Panc1 (cell line): Measurements from ENCODE around the gene COA8. TPM values are rescaled to one million over a fixed set of nuclear protein-coding genes. Genes with fewer than 3 reads are reported as not detected.

ENCODE experiments used
- ATAC-seq: fragments of 200-7000 bp; cut with Tn5 transposase; 2 replicates; pipeline ENCODE4 v1.9.1; 2020; ENCODE audit warnings: mild to moderate bottlenecking, moderate library complexity
- BruUV-seq: library from RNA; stranded (reverse); fragments of 400-500 nt; replicated peaks from 2 replicates; lab custom pipeline; 2021; lab: Mats Ljungman, UMichigan
- CTCF ChIA-PET: fragments of 300-600 bp; sonication (Branson Sonifier 250); formaldehyde crosslinking; loops from one replicate; lab custom pipeline; 2022; ENCODE audit warnings: antibody characterized with exemption; lab: Charles Lee
- POLR2A ChIA-PET: fragments of 300-600 bp; sonication (Branson Sonifier 250); formaldehyde crosslinking; loops from one replicate; lab custom pipeline; 2022; ENCODE audit warnings: antibody characterized with exemption; lab: Charles Lee
- DNase-seq: peaks from one replicate; pipeline ENCODE4 v3.0.0-alpha.2; 2010; ENCODE audit warnings: low read depth, low spot score
- H3K27ac ChIP-seq: 2 replicates; pipeline ENCODE4 v1.5.1; 2011; ENCODE audit warnings: mild to moderate bottlenecking, low read length, inconsistent platforms
- H3K27me3 ChIP-seq: fragments of 200-500 bp; sonication (Bioruptor generic); 2 replicates; pipeline ENCODE4 v1.6.0; 2014; ENCODE audit warnings: low read length, inconsistent platforms; ENCODE audit not compliant: control insufficient read depth, insufficient read depth
- H3K36me3 ChIP-seq: fragments of 200-500 bp; sonication (Bioruptor generic); 2 replicates; pipeline ENCODE4 v1.5.1; 2014; ENCODE audit warnings: inconsistent platforms, mild to moderate bottlenecking, low read length, moderate library complexity; ENCODE audit not compliant: control insufficient read depth, insufficient read depth
- H3K4me1 ChIP-seq: 2 replicates; pipeline ENCODE4 v1.5.1; 2011; ENCODE audit warnings: inconsistent platforms, mild to moderate bottlenecking, low read length, moderate library complexity; ENCODE audit not compliant: control insufficient read depth, insufficient read depth
- H3K4me3 ChIP-seq, 2 experiments: 2 replicates each; pipeline ENCODE4 v1.5.1; 2011 to 2012; ENCODE audit warnings: low read depth in 2 of 2, low read length in 2 of 2, mild to moderate bottlenecking in 2 of 2, inconsistent platforms in 1 of 2, moderate library complexity in 1 of 2
- H3K9me3 ChIP-seq: fragments of 200-500 bp; sonication (Bioruptor generic); 2 replicates; pipeline ENCODE4 v1.5.1; 2014; ENCODE audit warnings: low read depth, mild to moderate bottlenecking, inconsistent platforms, low read length, moderate library complexity; ENCODE audit not compliant: control insufficient read depth, insufficient read depth
- CTCF ChIP-seq: fragments of 450-650 bp; IDR thresholded peaks from 2 replicates; pipeline ENCODE4 v1.5.1; 2017; ENCODE audit warnings: mild to moderate bottlenecking
- POLR2AphosphoS5 ChIP-seq: IDR thresholded peaks from 2 replicates; pipeline ENCODE4 v1.6.1; 2012; ENCODE audit warnings: mild to moderate bottlenecking, low read depth, low read length, moderate library complexity
- SIN3A ChIP-seq: IDR thresholded peaks from 2 replicates; pipeline ENCODE4 v1.6.1; 2012; ENCODE audit warnings: low read depth, mild to moderate bottlenecking, low read length, moderate library complexity, borderline replicate concordance; ENCODE audit not compliant: insufficient read depth
- TCF7L2 ChIP-seq: IDR thresholded peaks from 2 replicates; pipeline ENCODE4 v1.6.1; 2011; ENCODE audit warnings: mild to moderate bottlenecking, low read depth, low read length, inconsistent platforms
- in situ Hi-C: cut with HindIII; loops from 2 replicates; pipeline ENCODE4 v1.10.0; 2016; ENCODE audit warnings: low sequenced_read_pairs, low pct_unique_long_range_greater_than_20kb
- intact Hi-C: fragments of 100-400 bp; cut with micrococcal nuclease; formaldehyde crosslinking; loops from one replicate; pipeline ENCODE4 v1.10.0; 2022; ENCODE audit not compliant: unreplicated experiment
- total RNA-seq: library from RNA; stranded (reverse); gene quantifications from one replicate; pipeline ENCODE4 v1.2.1, GENCODE V29; 2021; ENCODE audit not compliant: unreplicated experiment
- TF ChIP-seq, protein P1 (sequence below), 2 experiments: IDR thresholded peaks; 2 replicates each; pipeline ENCODE4 v1.6.1; 2011 to 2012; ENCODE audit warnings: low read depth in 2 of 2, control low read depth in 1 of 2, low read length in 1 of 2, mild to moderate bottlenecking in 1 of 2, moderate library complexity in 1 of 2; ENCODE audit not compliant: insufficient read depth in 1 of 2

The COA8 gene
- total RNA-seq, 1 experiment from 2014 or later = 42.2 TPM

- intact Hi-C loops = no loop called here
- POLR2A ChIA-PET = interaction anchor here (0.7 to 1.5 kb wide), 2 partner anchors 11 to 16 kb away, joined by 3 to 5 read pairs; no protein-coding TSS in a partner anchor
- no peak for TF ChIP-seq SIN3A
- TF ChIP-seq TCF7L2 = no peak
- TF ChIP-seq CTCF = no peak
- no peak for TF ChIP-seq POLR2AphosphoS5
- TF ChIP-seq, protein P1, sequence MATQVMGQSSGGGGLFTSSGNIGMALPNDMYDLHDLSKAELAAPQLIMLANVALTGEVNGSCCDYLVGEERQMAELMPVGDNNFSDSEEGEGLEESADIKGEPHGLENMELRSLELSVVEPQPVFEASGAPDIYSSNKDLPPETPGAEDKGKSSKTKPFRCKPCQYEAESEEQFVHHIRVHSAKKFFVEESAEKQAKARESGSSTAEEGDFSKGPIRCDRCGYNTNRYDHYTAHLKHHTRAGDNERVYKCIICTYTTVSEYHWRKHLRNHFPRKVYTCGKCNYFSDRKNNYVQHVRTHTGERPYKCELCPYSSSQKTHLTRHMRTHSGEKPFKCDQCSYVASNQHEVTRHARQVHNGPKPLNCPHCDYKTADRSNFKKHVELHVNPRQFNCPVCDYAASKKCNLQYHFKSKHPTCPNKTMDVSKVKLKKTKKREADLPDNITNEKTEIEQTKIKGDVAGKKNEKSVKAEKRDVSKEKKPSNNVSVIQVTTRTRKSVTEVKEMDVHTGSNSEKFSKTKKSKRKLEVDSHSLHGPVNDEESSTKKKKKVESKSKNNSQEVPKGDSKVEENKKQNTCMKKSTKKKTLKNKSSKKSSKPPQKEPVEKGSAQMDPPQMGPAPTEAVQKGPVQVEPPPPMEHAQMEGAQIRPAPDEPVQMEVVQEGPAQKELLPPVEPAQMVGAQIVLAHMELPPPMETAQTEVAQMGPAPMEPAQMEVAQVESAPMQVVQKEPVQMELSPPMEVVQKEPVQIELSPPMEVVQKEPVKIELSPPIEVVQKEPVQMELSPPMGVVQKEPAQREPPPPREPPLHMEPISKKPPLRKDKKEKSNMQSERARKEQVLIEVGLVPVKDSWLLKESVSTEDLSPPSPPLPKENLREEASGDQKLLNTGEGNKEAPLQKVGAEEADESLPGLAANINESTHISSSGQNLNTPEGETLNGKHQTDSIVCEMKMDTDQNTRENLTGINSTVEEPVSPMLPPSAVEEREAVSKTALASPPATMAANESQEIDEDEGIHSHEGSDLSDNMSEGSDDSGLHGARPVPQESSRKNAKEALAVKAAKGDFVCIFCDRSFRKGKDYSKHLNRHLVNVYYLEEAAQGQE (IDR thresholded peaks at IDR 0.05; ENCODE audit: insufficient read depth in 1 of 2, low read depth in 2 of 2, low read length in 1 of 2) = no peak
- in situ Hi-C loops = no loop called here
- peak overlapping the region; percentile 80 for H3K27ac ChIP-seq
- H3K36me3 ChIP-seq = no peaks in the 10 kb centered on the region
- no TSS peak for BruUV-seq
- H3K27me3 ChIP-seq = no peaks in the 10 kb centered on the region
- peaks cover 56% of the 10 kb centered on the region for H3K4me1 ChIP-seq
- DNase-seq = no peak
- H3K4me3 ChIP-seq = no peak overlapping the region
- CTCF ChIA-PET = no interaction called here
- ATAC-seq = no peak
- H3K9me3 ChIP-seq = no peaks in the 10 kb centered on the region
These were observed 21.7 kb upstream of the COA8 start for GRCh38 chr14:103540821-103541708.

DNA sequence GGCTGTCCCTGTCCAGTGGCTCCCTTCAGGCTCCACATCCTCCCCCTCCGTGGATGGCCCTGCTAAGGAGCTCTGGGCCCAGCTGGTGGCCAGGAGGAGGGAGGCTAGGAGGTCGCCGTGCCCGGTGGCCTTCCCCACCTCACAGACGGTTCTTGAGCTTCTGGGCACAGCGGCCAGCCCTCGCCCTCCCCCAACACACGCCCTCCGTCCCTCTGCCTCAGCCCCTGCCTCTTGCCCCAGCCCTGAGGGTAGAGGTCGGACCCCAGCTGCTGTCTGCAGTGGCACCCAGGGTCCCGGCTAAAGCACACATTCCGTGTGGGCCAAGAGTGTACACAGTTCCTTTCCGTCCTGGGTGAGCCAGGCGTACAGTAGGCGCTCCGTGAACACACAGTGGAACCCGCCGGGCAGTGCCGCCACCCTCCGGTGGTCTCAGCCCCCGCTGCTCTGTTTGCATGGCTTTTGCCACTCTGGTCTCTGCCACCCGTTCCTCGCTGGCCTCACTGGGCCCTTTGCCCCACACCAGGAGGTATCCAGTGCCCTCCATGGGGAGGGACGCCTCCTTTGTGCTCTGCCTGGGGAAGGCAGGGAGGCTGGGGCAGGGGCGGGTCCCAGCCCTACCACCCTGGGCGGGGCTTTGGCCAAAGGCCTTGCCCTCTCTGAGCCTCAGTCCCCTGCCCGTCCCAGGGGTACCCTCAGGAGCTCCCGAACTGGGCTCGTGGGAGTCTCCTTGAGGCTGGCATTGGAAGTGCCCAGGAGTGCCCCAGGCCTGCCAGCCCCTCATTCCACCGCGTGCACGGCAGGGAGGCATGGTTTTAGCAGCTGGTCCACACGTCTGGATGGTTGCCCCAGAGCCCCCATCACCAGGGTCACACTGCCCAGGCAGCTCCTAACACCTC lies 20.8 kb upstream of the COA8 start:
- in situ Hi-C loops = no loop called here

More for the DNA sequence above, 20.8 kb upstream of the COA8 start:
- intact Hi-C loops = no loop called here
- DNase-seq (no peak), ATAC-seq (peak; percentile 39)
- ChIA-PET POLR2A (interaction anchor here (0.7 kb wide), 1 partner anchor 15 kb away, joined by 5 read pairs; no protein-coding TSS in a partner anchor), CTCF (interaction anchor here (0.7 kb wide), 1 partner anchor 59 kb away, joined by 11 read pairs; no protein-coding TSS in a partner anchor)
- Histone ChIP-seq H3K4me1 (peaks cover 56% of the 10 kb centered on the region), H3K4me3 (no peak overlapping the region), H3K9me3 (no peaks in the 10 kb centered on the region), H3K27ac (peak overlapping the region; percentile 80), H3K36me3 (no peaks in the 10 kb centered on the region), H3K27me3 (no peaks in the 10 kb centered on the region)
- BruUV-seq = no TSS peak
- TF ChIP-seq, protein P1 (IDR thresholded peaks at IDR 0.05; ENCODE audit: insufficient read depth in 1 of 2, low read depth in 2 of 2, low read length in 1 of 2) = no peak
- TF ChIP-seq CTCF (0 out of 2 replicates have a peak, but pooled peaks have one; percentile 9), SIN3A (no peak)
